HG02610 (cell line): ENCODE data around the gene TPPP3.
"Not testable (repeated sequence)": the region's sequence is repeated elsewhere in the genome, so short reads cannot be mapped to it uniquely, and the experiment has no call there.

Experiments used
- ATAC-seq: cut with Tn5 transposase; IDR thresholded peaks from one replicate; pipeline ENCODE4 v1.9.1; 2021; ENCODE audit warnings: mild to moderate bottlenecking, moderate library complexity; ENCODE audit not compliant: unreplicated experiment

The TPPP3 gene

GRCh38 chr16:67391424-67392300 lies 1.6 kb downstream of the TPPP3 start:
- ATAC-seq: no peak

- ATAC-seq: no peak
Observed at GRCh38 chr16:67390816-67391423, 2.4 kb downstream of the TPPP3 start.

GRCh38 chr16:67389911-67390815 lies 3.1 kb downstream of the TPPP3 start:
- no peak for ATAC-seq

GRCh38 chr16:67388591-67388990 lies 4.7 kb downstream of the TPPP3 start:
- ATAC-seq: no peak

- no peak for ATAC-seq
Observed at GRCh38 chr16:67388191-67388590, 5.1 kb downstream of the TPPP3 start.

- no peak for ATAC-seq
Observed at GRCh38 chr16:67387479-67388079, 5.7 kb downstream of the TPPP3 start.

GRCh38 chr16:67386861-67387455 lies 6.3 kb downstream of the TPPP3 start:
- no peak for ATAC-seq

GRCh38 chr16:67384778-67385510 lies 8.4 kb downstream of the TPPP3 start:
- no peak for ATAC-seq

GRCh38 chr16:67383284-67383683 lies 10.0 kb downstream of the TPPP3 start:
- no peak for ATAC-seq

GRCh38 chr16:67378642-67379041 lies 14.7 kb downstream of the TPPP3 start:
- ATAC-seq: no peak

- ATAC-seq: not testable (repeated sequence)
Observed at GRCh38 chr16:67376012-67376411, 17.3 kb downstream of the TPPP3 start.

- no peak for ATAC-seq
Observed at GRCh38 chr16:67372664-67373063, 20.6 kb downstream of the TPPP3 start.

GRCh38 chr16:67370661-67371060 lies 22.6 kb downstream of the TPPP3 start:
- ATAC-seq: no peak

GRCh38 chr16:67364600-67365235 lies 28.6 kb downstream of the TPPP3 start:
- no peak for ATAC-seq

GRCh38 chr16:67361038-67361437 lies 32.3 kb downstream of the TPPP3 start:
- no peak for ATAC-seq

GRCh38 chr16:67359540-67360269 lies 33.6 kb downstream of the TPPP3 start:
- not testable (repeated sequence) for ATAC-seq

- no peak for ATAC-seq
Observed at GRCh38 chr16:67357561-67357960, 35.7 kb downstream of the TPPP3 start.

- no peak for ATAC-seq
Observed at GRCh38 chr16:67356396-67356795, 36.9 kb downstream of the TPPP3 start.

- not testable (repeated sequence) for ATAC-seq
Observed at GRCh38 chr16:67352463-67352862, 40.8 kb downstream of the TPPP3 start.
